Measurements from ENCODE around the gene SOBP.

- no peak for TF ChIP-seq CTCF (IDR thresholded peaks at IDR 0.05)
- no peak for TF ChIP-seq POLR2A (IDR thresholded peaks at IDR 0.05)
Measured at GRCh38 chr6:107654764-107655163, 164.8 kb downstream of the SOBP start.

All from tibial nerve (tissue), 3 donors.